Measurements from ENCODE around the gene KLF18.
"Not testable (repeated sequence)": the region's sequence is repeated elsewhere in the genome, so short reads cannot be mapped to it uniquely, and the experiment has no call there.

Gene KLF18

DNA sequence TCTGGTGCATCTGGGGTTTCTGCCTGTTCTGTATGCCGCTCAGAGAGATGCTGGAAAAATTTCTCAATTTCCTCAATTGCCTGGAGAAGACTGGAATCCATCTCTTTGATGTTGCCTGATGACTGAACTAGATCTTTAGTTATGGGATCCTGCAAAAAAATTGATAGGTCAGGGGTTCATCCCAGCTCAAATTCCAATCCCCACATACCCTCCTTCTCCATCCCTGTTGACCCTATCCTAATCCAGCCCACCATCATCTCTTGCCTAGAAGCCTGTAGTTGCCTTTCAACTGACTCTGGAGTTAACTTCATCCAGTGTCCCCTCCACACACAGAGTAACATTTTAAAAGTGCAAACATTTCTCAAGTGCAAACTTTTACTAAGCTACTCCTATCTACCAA is at the start of gene KLF18:
Gene KLF18 (minus strand): TSS at position 101 of the 400 bp plus-strand sequence. CDS start 0 bp downstream, at position 101.
- no peak for DNase-seq

DNA sequence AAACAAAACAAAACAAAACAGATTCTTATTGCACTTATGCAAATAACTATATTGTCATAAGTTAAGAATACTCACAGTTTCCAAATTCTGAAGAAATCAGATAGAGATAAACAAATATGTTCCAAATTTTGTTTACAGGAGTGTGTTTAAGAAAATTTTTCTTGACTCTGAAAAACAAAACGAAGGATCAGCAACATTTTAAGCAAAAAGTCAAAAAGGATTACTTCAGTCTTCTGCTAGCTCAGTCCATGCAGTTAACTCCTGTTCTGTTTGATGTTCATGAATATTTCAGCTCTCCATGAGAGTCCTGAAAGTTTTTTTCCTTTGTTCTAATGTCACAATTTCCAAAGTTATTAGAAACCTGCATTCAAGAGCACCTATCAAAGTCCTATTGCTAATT is 33.2 kb upstream of the KLF18 start:
- DNase-seq: no peak

DNA sequence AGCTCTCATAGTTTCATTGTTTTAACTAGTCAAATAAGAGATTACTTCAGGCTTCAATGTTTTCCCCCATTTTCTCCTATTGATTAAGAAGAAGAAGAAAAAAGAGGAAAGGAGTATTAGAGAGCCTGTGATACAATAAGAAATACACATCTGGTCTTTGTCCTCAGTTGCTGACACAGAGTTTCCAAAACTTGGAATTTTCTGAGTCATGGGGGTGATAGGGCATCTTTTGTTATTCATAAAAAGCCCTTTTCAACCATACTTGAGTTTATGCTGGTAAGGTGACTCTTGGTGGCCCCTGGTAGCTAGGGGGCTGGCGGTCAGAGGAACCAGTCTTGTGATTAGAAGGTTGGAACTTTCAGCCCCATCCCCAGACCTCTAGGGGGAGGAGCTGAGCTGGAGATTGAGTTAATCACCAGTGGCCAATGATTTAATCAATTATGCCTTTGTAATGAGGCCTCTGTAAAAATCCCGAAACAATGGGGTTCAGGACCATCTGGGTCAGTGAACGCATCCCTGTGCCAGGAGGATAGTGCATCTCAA is 28.9 kb upstream of the KLF18 start:
- no peak for DNase-seq

DNA sequence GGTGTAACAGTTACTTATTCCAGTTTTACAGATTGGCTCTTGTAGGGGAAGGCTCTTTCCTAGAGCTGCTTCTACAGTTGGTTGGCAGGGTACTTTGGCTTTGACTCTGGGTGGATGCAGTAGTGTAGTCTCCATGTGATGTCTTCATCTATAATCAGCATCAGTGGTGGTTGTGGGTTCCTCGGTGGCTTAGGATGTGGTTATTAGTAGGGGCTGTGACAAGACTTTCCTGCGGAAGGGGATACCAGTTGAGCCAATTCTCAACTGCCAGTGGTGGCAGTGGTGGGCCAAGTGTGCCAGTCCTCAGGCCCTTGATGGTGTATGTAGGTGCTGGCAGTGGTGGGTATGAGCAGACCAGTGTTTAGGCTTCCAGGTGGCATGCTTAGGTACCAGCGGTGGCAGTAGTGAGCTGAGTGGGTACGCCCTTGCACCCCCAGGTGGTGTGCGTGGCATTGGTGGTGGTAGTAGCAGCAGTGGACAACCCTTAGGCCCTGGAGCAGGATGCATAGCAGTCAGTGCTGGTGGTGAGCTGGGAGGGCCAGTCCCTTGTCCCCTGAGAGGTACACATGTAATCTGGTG is 27.2 kb upstream of the KLF18 start:
- no peak for DNase-seq

DNA sequence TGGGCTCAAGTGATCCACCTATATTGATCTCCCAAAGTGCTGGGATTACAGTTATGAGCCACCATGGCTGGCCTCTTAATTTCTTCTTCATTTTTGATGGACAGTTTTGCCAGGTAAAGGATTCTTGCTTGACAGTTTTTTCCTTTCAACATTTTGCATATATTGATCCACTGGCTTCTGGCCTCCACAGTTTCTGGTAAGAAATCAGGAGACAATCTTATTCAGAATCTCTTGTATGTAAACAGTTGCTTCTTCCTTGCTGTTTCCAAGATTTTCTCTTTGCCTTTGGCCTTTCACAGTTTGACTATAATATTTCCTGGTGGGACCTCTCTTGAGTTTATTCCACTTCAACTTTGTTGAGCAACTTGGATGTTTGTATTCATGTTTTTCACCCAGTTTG is 20.1 kb upstream of the KLF18 start:
- DNase-seq: no peak

DNA sequence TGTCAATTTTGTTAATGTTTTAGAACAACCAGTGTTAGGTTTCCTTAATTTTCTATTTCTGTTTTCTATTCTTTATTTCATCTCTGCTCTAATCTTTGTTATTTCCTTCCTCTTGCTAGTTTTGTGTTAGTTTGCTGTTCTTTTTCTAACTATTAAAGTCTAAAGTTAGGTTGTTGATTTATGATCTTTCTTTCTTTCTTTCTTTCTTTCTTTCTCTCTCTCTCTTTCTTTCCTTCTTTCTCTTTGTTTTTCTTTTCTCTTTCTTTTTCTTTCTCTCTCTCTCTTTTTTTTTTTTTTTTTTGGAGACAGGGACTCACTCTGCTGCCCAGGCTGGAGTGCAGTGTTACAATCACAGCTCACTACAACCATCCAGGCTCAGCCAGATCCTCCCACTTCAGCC is 17.4 kb upstream of the KLF18 start:
- no peak for DNase-seq

DNA sequence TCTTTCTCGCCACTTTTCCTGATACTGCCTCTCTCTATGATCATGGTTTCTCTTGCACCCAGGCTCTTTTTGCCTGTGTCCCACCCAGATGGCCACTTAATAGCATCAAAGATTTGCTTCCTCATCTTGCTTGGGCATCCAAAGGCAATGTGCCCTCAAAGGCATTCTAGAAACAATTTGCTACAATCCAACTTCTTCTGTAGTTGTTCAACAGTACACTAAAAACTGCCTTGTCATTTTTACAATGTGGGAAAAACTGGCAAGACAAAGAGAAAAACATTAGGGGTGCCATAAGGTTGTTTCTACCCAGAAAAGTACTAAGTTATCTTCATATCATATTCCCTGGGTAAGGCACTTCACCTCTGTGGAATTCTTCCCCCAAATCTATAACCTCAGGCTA is 16.5 kb upstream of the KLF18 start:
- no peak for DNase-seq

DNA sequence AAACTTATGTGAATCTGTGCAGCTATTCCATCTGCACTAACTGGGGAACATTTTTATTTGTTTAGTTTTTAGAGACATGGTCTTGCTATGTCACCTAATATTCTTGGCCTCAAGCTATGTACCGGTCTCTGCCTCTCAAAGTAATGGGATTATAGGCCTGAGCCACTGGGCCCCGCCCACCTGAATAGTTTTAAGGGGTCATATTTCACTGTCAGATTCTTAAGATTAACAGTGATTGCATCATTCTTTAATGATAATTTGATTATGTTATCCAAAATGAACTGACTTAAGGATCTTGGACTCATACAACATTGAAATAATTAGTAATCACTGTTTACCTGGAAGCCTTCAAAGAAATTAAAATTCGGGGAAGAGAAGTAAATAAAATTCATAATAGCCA is 12.6 kb upstream of the KLF18 start:
- DNase-seq: no peak

DNA sequence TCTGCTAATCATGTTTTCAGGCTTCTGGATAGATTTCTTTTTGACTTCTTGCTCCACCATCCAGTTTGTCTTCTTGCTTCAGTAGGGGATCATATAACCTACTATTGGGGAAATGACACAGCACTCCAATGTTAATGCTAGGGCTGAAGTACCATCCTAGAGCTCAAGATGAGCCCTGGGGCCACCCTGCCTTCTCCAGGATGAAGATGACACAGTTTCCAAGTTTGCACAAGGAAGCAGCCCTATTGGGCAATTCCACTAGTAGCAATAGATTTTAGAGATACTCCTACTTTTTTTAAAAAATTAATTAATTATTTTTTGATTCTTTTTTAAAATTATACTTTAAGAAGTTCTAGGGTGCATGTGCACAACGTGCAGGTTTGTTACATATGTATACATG is 11.3 kb upstream of the KLF18 start:
- DNase-seq: no peak

DNA sequence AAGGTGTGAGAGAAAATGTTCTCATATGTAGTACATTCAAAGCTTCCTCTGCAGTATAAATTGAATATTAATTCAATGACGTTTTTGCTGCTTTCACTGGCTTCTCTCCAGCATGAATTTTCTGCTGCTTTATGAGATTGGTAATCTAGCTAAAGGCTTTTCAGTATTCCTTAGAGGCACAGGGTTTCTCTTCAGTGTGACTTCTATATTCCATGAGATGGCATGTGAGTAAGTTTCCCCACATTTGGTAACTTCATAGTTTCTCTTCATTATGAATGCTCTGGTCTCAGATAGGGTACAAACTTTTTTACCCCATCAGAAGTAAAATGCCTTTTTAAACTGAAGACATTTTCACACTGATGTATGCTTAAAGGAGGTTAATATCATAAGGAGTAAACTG is 10.4 kb upstream of the KLF18 start:
- DNase-seq: no peak

DNA sequence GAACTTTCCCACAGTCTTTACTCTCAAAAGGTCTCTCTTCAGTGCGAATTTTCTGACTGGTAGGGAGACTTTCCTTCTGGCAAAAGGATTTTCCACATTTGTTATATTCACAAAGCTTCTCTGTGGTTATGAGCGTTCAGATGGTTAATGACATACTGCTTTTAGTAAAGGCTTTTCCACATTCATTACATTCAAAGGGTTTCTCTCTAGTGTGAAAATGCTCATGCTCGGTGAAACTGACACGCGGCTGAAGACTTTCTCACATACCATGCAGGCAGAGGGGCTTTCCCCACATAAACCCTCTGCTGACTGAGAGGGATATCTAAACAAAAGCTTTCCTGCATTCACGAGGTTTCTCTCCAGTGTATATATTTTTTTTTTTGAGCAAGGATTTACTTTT is 9.9 kb upstream of the KLF18 start:
- DNase-seq: no peak

DNA sequence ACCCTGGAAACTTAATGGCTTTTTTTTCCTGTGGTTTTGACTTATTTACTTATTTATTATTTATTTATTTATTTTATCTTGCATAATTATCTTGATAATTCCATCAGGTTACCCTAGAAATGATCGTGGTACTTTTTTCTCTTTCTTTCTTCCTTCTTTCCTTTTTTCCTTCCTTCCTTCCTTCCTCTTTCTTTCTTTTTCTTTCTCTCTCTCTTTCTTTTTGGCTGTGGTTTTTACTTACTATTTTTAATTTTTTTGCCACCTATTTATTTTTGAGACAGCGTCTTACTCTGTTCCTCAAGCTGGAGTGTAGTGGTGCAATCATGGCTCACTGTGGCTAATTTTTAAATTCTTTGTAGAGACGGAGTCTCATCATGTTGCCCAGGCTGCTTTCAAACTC is 6.2 kb upstream of the KLF18 start:
- no peak for DNase-seq

DNA sequence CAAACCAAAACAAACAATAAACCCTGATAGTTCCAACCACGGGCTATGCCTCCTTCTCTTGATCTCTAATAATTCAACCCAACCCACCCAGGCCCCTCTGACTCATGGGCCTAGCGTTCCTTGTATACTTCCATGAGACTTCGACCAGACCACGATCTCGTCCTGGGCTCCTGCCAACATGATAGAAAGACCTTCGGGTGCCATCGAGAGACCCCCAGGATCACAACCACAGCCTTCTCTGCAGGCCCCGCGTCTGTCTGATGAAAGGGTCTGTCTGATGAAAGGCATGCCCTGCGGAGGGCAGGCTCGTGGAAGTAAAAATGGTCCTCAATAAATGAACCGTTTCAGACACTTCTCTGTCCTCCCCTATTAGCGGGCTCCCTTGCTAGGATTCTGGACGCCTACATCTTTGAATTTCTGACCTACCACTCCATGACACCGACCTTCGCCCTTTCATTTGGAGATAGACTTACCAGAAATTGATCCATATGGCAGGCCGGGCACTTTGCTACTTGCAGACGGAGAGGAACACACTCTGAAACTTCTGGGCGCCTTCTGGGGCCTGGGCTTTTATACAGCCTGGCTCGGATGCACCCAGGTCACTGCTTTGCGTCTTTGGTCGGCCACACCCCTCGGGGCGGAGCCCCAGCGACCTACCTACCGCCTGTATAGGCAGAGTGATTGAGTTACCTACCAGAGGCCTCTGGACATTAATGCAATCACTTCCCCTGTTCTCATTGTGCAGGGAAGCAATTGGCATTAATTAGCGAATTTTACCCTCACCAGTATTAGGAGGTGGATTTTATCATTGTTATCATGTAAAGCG is 5.3 kb upstream of the KLF18 start:
- DNase-seq: no peak

DNA sequence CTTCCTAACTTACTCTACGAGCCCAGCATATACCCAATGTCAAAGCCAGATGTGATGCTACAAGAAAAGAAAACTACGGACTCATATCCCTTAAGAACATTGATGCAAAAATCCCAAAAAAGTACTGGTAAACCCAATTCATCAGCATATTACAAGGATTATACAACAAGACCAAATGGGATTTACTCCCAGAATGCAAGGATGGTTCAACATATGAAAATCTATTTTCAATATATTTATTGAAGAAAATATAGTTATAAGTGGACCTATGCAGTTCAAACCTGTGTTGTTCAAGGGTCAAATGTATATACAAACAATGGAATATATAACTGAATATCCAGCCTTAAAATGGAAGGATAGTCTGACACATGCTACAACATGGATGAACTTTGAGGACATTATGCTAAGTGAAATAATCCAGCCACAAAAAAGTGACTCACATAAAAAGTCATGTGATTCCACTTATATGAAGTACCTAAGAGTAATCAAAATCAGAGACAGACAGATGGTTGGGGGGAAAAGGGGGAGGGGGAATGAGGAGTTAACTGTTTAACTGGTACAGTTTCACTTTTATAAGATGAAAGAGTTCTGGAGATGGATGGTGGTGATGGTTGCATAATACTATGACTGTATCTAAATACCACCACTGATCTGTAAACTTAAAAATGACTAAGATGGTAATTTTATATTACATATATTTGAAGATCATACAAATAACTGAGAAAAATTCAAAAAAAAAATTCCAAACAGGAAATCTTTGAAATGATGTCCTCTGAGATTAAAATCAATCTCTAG is 3.7 kb upstream of the KLF18 start:
- DNase-seq: no peak

DNA sequence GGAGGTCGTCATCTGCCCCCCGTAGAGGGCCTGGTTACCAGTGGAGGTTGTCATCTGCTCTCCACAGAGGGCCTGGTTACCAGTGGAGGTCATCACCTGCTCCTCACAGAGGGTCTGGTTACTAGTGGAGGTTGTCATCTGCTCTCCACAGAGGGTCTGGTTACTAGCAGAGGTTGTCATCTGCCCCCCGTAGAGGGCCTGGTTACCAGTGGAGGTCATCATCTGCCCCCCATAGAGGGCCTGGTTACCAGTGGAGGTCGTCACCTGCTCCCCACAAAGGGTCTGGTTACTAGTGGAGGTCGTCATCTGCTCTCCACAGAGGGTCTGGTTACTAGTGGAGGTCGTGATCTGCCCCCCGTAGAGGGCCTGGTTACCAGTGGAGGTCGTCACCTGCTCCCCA is 1.9 kb downstream of the KLF18 start:
- not testable (repeated sequence) for DNase-seq

DNA sequence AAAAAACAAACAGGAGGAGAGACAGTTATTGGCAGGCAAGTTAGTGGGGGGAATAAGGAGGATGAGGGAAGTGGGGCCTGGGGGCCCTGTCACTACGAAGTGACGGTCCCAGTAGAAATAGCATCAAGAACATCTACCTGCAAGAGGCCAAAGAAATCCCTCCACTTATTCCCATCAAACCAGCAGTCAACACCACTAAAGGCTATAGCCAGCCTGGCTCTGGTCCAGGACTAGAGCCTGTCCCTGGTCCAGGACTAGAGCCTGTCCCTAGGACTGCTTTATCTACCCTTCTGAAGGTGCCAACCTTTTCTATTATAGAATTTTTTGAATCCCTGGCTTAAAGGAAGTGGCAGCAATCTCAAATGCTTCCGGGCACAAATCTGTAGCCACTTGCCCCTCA is 3.2 kb downstream of the KLF18 start:
- DNase-seq: no peak

DNA sequence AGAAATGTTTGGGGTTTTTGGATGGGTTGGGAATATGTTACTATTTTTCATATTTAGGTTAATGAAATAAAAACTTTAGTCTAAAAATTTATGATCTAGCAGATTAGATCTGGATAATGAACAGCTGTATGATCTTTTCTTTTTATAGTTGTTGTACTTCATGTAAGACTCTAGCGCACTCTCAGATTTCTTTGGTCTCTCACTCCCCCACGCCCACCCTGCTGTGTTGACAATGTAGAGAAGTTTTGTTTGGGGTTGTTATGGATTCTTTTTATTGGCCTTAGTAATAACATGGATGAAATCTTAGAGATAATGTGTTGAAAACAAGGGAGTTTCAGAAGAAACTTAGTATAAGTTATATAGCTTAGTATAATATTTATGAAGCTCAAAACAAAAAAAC is 5.5 kb downstream of the KLF18 start:
- DNase-seq: no peak

DNA sequence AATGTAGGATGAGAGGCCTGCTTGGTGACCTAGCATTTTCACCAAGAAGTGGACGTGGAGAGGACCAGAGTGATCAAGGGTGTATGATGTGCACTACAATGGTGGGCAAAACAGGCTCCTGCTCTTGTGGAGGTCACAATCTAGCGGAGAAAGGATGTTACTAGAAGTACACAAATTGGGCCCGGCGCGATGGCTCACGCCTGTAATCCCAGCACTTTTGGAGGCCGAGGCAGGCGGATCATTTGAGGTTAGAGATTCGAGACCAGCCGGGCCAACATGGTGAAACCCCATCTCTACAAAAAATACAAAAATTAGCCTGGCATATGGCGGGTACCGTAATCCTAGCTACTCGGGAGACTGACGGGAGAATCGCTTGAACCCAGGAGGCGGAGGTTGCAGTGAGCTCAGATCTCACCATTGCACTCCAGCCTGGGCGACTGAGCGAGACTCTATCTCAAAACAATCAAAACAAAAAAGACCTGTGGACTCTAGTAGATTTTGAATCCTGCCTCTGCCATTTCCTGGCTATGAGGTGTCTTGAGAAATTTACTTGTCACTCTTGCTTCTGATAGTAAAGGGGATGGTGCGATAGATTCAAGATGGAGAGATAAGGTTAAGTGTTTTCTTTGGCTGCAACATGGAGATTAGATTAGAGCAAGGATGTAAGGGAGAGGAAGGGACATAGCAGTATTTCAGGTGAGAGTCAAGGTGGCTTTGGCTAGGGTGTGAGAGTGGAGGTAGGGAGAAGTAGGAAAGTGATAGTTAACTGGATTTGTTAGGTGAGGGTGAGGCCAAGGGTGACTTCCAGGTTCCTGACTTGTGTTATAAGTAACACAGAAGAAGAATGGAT is 7.1 kb downstream of the KLF18 start:
- no peak for DNase-seq

DNA sequence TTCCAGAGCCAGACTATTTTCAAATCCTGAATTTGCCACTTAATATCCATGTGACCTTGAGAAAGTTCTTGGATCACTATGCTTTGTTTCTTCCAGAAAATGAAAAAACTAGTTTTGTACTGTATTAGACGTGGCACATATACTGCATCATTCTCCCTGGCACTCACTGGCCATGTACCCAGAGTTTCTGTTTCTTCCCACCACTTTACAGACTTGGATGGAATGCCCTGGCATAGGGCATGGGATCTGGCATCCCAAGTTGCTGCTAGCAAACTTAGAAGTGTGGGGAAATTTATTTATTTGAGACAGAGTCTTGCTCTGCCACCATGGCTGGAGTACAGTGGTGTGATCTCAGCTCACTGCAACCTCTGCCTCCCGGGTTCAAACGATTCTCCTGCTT is 10.0 kb downstream of the KLF18 start:
- DNase-seq: no peak

DNA sequence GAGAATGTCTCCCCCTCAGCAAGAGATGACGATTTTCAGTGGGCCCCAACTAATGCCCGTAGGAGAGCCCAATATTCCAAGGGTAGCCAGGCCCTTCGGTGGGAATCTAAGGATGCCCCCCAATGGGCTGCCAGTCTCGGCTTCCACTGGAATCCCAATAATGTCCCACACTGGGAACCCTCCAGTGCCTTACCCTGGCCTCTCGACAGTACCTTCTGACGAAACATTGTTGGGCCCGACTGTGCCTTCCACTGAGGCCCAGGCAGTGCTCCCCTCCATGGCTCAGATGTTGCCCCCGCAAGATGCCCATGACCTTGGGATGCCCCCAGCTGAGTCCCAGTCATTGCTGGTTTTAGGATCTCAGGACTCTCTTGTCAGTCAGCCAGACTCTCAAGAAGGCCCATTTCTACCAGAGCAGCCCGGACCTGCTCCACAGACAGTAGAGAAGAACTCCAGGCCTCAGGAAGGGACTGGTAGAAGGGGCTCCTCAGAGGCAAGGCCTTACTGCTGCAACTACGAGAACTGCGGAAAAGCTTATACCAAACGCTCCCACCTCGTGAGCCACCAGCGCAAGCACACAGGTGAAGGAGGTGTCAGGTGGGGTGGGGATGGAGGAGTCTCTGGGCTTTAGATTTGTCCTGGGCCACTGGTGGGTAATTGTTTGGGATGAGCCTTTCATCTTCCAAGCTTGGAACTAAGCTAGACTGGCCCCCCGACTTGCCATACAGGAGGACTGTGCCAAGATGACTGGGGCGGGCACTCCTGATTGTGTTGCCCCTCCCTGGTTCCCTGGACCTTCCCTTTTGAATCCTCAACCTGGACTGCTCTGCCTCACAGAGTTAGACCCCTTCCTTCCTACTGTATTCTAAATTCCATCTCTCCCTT is 11.6 kb downstream of the KLF18 start:
- no peak for DNase-seq

DNA sequence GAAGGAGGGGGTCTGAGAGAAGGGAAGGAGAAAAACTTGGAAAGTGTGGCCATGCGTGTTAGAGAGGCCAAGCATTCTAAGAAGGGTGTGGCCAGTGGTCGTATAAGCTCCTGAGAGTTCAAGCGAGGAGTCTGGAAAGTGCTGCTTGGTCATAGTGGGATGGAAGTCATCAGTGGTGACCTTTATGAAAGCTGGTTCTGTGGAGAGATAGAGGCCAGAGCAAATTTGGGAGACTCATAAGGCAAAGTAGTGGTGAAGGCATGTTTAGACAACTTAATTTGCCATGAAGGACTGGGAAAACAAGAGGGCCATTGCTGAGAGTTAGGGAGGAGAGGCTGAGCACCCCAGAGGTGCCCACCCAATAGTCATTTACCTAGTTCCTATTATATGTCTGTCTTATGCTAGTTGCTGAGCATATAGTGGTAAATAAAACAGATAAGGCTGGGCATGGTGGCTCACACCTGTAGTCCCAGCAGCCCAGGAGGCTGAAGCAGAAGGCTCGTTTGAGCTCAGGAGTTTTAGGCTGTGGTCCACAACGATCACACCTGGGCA is 21.0 kb downstream of the KLF18 start:
- no peak for DNase-seq

Data from NCI-H2107 (cell line).